Fibroblast of lung (primary cell): ENCODE results near the gene N4BP2L2. TPM values are rescaled to one million over a fixed set of nuclear protein-coding genes. Genes with fewer than 3 reads are reported as not detected.

Experiments used
- DNase-seq, 2 donors: peaks; one replicate each; pipeline versions ENCODE4 v3.0.0 to v3.0.0-alpha.2; 2010; ENCODE audit warnings: low read depth in 2 of 2
- H2AFZ ChIP-seq: 2 replicates; pipeline ENCODE4 v1.5.1; 2012; ENCODE audit warnings: low read length, control low read depth, inconsistent platforms
- H3K27ac ChIP-seq: 2 replicates; pipeline ENCODE4 v1.5.1; 2011; ENCODE audit warnings: low read length, control low read depth; ENCODE audit not compliant: insufficient read depth
- H3K27me3 ChIP-seq: 2 replicates; pipeline ENCODE4 v1.5.1; 2011; ENCODE audit warnings: mild to moderate bottlenecking, low read length; ENCODE audit not compliant: control insufficient read depth, insufficient read depth
- H3K36me3 ChIP-seq: 2 replicates; pipeline ENCODE4 v1.5.1; 2011; ENCODE audit warnings: low read length; ENCODE audit not compliant: control insufficient read depth, insufficient read depth
- H3K4me1 ChIP-seq: 2 replicates; pipeline ENCODE4 v1.5.1; 2011; ENCODE audit warnings: low read length; ENCODE audit not compliant: control insufficient read depth, insufficient read depth; ENCODE audit errors: extremely low read depth
- H3K4me2 ChIP-seq: 2 replicates; pipeline ENCODE4 v1.5.1; 2011; ENCODE audit warnings: low read length, control low read depth; ENCODE audit not compliant: insufficient read depth; ENCODE audit errors: extremely low read depth
- H3K4me3 ChIP-seq, 4 experiments: fragments of 200-600 bp in 1 of 4; sonication (generic) in 1 of 4; replicated peaks in 1 of 4; 2 replicates each; pipeline ENCODE4 v1.5.1; 2011 to 2016; ENCODE audit warnings: low read length in 4 of 4, low read depth in 3 of 4, mild to moderate bottlenecking in 3 of 4, control low read depth in 2 of 4, inconsistent platforms in 1 of 4, mixed read lengths in 1 of 4; ENCODE audit not compliant: insufficient read depth in 1 of 4; ENCODE audit errors: control extremely low read depth in 1 of 4
- H3K79me2 ChIP-seq: 2 replicates; pipeline ENCODE4 v1.5.1; 2012; ENCODE audit warnings: mild to moderate bottlenecking, low read length, inconsistent platforms; ENCODE audit not compliant: control insufficient read depth, insufficient read depth
- H3K9ac ChIP-seq: 2 replicates; pipeline ENCODE4 v1.5.1; 2011; ENCODE audit warnings: mild to moderate bottlenecking, low read length, control low read depth; ENCODE audit not compliant: insufficient read depth
- H3K9me3 ChIP-seq: 2 replicates; pipeline ENCODE4 v1.5.1; 2012; ENCODE audit warnings: low read depth, low read length; ENCODE audit not compliant: control insufficient read depth, insufficient read depth
- H4K20me1 ChIP-seq: 2 replicates; pipeline ENCODE4 v1.5.1; 2011; ENCODE audit warnings: low read length; ENCODE audit not compliant: control insufficient read depth, insufficient read depth; ENCODE audit errors: extremely low read depth
- CTCF ChIP-seq, 2 donors: IDR thresholded peaks in 1 of 2; conservative IDR thresholded peaks in 1 of 2; 1 replicate in 1 of 2; 2 replicates in 1 of 2; pipeline ENCODE4 v1.5.1; 2011 to 2012; ENCODE audit warnings: low read length in 2 of 2, control low read depth in 1 of 2, inconsistent platforms in 1 of 2, low read depth in 1 of 2, mild to moderate bottlenecking in 1 of 2
- EZH2 ChIP-seq: IDR thresholded peaks from 2 replicates; pipeline ENCODE4 v1.5.1; 2012; ENCODE audit warnings: low read length, control low read depth, mild to moderate bottlenecking; ENCODE audit errors: missing control alignments
- polyA plus RNA-seq, 2 donors: library from polyadenylated mRNA; depleted of rRNA in 1 of 2; stranded (reverse) in 1 of 2; unstranded in 1 of 2; fragments of >200 nt; gene quantifications; 2 replicates each; pipeline ENCODE4 v1.2.1, GENCODE V29; 2011 to 2012; ENCODE audit warnings: missing spikeins in 1 of 2
- total RNA-seq: library from RNA; depleted of rRNA; stranded (reverse); fragments of >200 nt; gene quantifications from 2 replicates; pipeline ENCODE4 v1.2.1, GENCODE V29; 2014

N4BP2L2 gene
- total and polyA plus RNA-seq, 2 donors (not counting 1 experiment from before 2014, with no cell fraction given), result 62.4 to 139 TPM

GRCh38 chr13:32530841-32531253 lies 7.7 kb downstream of the N4BP2L2 start:
- Histone ChIP-seq H3K27me3 (no peaks in the 10 kb centered on the region), H3K4me3 (peak overlapping the region in 2 of 4 experiments; percentile 18 to 28), H3K9me3 (no peaks in the 10 kb centered on the region), H4K20me1 (no peaks in the 10 kb centered on the region), H3K9ac (no peak overlapping the region), H3K4me1 (peaks cover 6% of the 10 kb centered on the region), H2AFZ (no peak overlapping the region), H3K79me2 (peaks cover 67% of the 10 kb centered on the region), H3K27ac (peak overlapping the region; percentile 13), H3K4me2 (peak overlapping the region; percentile 79), H3K36me3 (peaks cover 5% of the 10 kb centered on the region)
- no peak for TF ChIP-seq EZH2
- TF ChIP-seq CTCF (conservative IDR thresholded peaks at IDR 0.05 in 1 of 2, IDR thresholded peaks at IDR 0.05 in 1 of 2; ENCODE audit: low read depth in 1 of 2, low read length in 2 of 2), result no peak
- DNase-seq, result peak; percentile 71 to 87

- H4K20me1 ChIP-seq, result no peaks in the 10 kb centered on the region
- TF ChIP-seq CTCF (conservative IDR thresholded peaks at IDR 0.05 in 1 of 2, IDR thresholded peaks at IDR 0.05 in 1 of 2; ENCODE audit: low read depth in 1 of 2, low read length in 2 of 2) (no peak), EZH2 (no peak)
- peaks cover 4% of the 10 kb centered on the region for H3K4me1 ChIP-seq
- no peaks in the 10 kb centered on the region for H3K27me3 ChIP-seq
- H3K36me3 ChIP-seq, result peaks cover 4% of the 10 kb centered on the region
- H3K9ac ChIP-seq, result no peak overlapping the region
- no peak overlapping the region for H3K4me2 ChIP-seq
- DNase-seq, result peak; percentile 46 to 51
- H3K4me3 ChIP-seq, result no peak overlapping the region
- peaks cover 49% of the 10 kb centered on the region for H3K79me2 ChIP-seq
- H2AFZ ChIP-seq, result no peak overlapping the region
- H3K27ac ChIP-seq, result no peak overlapping the region
- no peaks in the 10 kb centered on the region for H3K9me3 ChIP-seq
These were observed 10.2 kb downstream of the N4BP2L2 start for GRCh38 chr13:32528358-32528757.

- no peak for DNase-seq
- Histone ChIP-seq H3K9ac (no peak overlapping the region), H3K27ac (no peak overlapping the region), H3K36me3 (peaks cover 6% of the 10 kb centered on the region), H3K9me3 (no peaks in the 10 kb centered on the region), H3K27me3 (no peaks in the 10 kb centered on the region), H3K79me2 (peaks cover 43% of the 10 kb centered on the region), H3K4me2 (no peak overlapping the region), H4K20me1 (no peaks in the 10 kb centered on the region), H3K4me3 (no peak overlapping the region), H3K4me1 (peaks cover 4% of the 10 kb centered on the region), H2AFZ (no peak overlapping the region)
- TF ChIP-seq EZH2 (no peak), CTCF (conservative IDR thresholded peaks at IDR 0.05 in 1 of 2, IDR thresholded peaks at IDR 0.05 in 1 of 2; ENCODE audit: low read depth in 1 of 2, low read length in 2 of 2) (no peak)
These were observed 11.4 kb downstream of the N4BP2L2 start for GRCh38 chr13:32527151-32527550.
